Epithelial cell of proximal tubule (primary cell): ENCODE measurements around the gene NBAS. TPM values are rescaled to one million over a fixed set of nuclear protein-coding genes. Genes with fewer than 3 reads are reported as not detected.

Experiments used
- DNase-seq: peaks from one replicate; pipeline ENCODE4 v3.0.0-alpha.2; 2011; ENCODE audit warnings: low read depth
- H3K4me3 ChIP-seq: 2 replicates; pipeline ENCODE4 v1.5.1; 2011; ENCODE audit warnings: low read depth, mild to moderate bottlenecking, low read length
- CTCF ChIP-seq: conservative IDR thresholded peaks from 2 replicates; pipeline ENCODE4 v1.5.1; 2012; ENCODE audit warnings: low read depth, mild to moderate bottlenecking, low read length
- total RNA-seq: library from RNA; depleted of rRNA; stranded (reverse); fragments of >200 nt; gene quantifications from 2 replicates; pipeline ENCODE4 v1.2.3, GENCODE V29; 2015

Gene NBAS
- total RNA-seq, 1 donor from 2014 or later = 48.4 TPM

GRCh38 chr2:15460112-15460620 lies 101.0 kb downstream of the NBAS start:
- no peak overlapping the region for H3K4me3 ChIP-seq
- DNase-seq = no peak
- no peak for TF ChIP-seq CTCF

GRCh38 chr2:15458277-15458676 lies 102.9 kb downstream of the NBAS start:
- DNase-seq = no peak
- no peak overlapping the region for H3K4me3 ChIP-seq
- no peak for TF ChIP-seq CTCF

GRCh38 chr2:15457868-15458267 lies 103.3 kb downstream of the NBAS start:
- TF ChIP-seq CTCF = no peak
- DNase-seq = no peak
- no peak overlapping the region for H3K4me3 ChIP-seq

GRCh38 chr2:15456352-15456751 lies 104.8 kb downstream of the NBAS start:
- TF ChIP-seq CTCF = no peak
- DNase-seq = no peak
- no peak overlapping the region for H3K4me3 ChIP-seq

- DNase-seq = no peak
- no peak for TF ChIP-seq CTCF
- no peak overlapping the region for H3K4me3 ChIP-seq
Measured at GRCh38 chr2:15450808-15451207, 110.3 kb downstream of the NBAS start.

- no peak overlapping the region for H3K4me3 ChIP-seq
- TF ChIP-seq CTCF = no peak
- DNase-seq = no peak
Measured at GRCh38 chr2:15449556-15450236, 111.4 kb downstream of the NBAS start.

GRCh38 chr2:15448250-15448839 lies 112.8 kb downstream of the NBAS start:
- no peak for DNase-seq
- no peak overlapping the region for H3K4me3 ChIP-seq
- TF ChIP-seq CTCF = no peak
